Dermis lymphatic vessel endothelial cell (primary cell): Measurements from ENCODE around the gene ADPGK. TPM values are rescaled to one million over a fixed set of nuclear protein-coding genes. Genes with fewer than 3 reads are reported as not detected.

Source experiments
- total RNA-seq: library from RNA; depleted of rRNA; stranded (reverse); fragments of >200 nt; gene quantifications from 2 replicates; pipeline ENCODE4 v1.2.1, GENCODE V29; 2014

ADPGK gene
- 34.8 and 44.2 TPM in 2 replicates for total RNA-seq

GRCh38 chr15:72783640-72784455, at the start of gene ADPGK:
Gene ADPGK, minus strand, starts transcription at chr15:72783758. Its CDS starts 67 bp downstream, at chr15:72783691.

Other genes starting within 250 kb of the ADPGK start
- gene GOLGA6B, start 129.1 kb downstream of the ADPGK start, total RNA-seq: not detected in 2 replicates
- 0.11 and 0.17 TPM in 2 replicates for gene HIGD2B, start 97.6 kb downstream of the ADPGK start, total RNA-seq
- 5.7 and 11.3 TPM in 2 replicates for gene BBS4, start 97.6 kb downstream of the ADPGK start, total RNA-seq